Activated naive CD4-positive, alpha-beta T cell treated with anti-CD3 and anti-CD28 coated beads, Interleukin-2, amount 50 U/mL, for 16 hours (primary cell): ENCODE measurements around the gene WBP1L.
"Not testable (repeated sequence)": the region's sequence is repeated elsewhere in the genome, so short reads cannot be mapped to it uniquely, and the experiment has no call there.

Source experiments
- DNase-seq: peaks from one replicate; pipeline ENCODE4 v3.0.0-alpha.2; 2020

The WBP1L gene

GRCh38 chr10:102813017-102813541, 69.3 kb downstream of the WBP1L start:
- no peak for DNase-seq

- DNase-seq: no peak
Observed at GRCh38 chr10:102813734-102814452, 70.1 kb downstream of the WBP1L start.

GRCh38 chr10:102814453-102814871, 70.7 kb downstream of the WBP1L start:
- DNase-seq: no peak

GRCh38 chr10:102814873-102815661, 71.3 kb downstream of the WBP1L start:
- no peak for DNase-seq

- DNase-seq: no peak
Observed at GRCh38 chr10:102815790-102816549, 72.2 kb downstream of the WBP1L start.

- no peak for DNase-seq
Observed at GRCh38 chr10:102817175-102817574, 73.4 kb downstream of the WBP1L start.

- DNase-seq: no peak
Observed at GRCh38 chr10:102819054-102819453, 75.3 kb downstream of the WBP1L start.

- not testable (repeated sequence) for DNase-seq
Observed at GRCh38 chr10:102820008-102820407, 76.3 kb downstream of the WBP1L start.

GRCh38 chr10:102822222-102822621, 78.5 kb downstream of the WBP1L start:
- DNase-seq: no peak

GRCh38 chr10:102824664-102825063, 80.9 kb downstream of the WBP1L start:
- no peak for DNase-seq

GRCh38 chr10:102826148-102826796, 82.5 kb downstream of the WBP1L start:
- DNase-seq: no peak

- no peak for DNase-seq
Observed at GRCh38 chr10:102827597-102827975, 83.8 kb downstream of the WBP1L start.

- no peak for DNase-seq
Observed at GRCh38 chr10:102831322-102832071, 87.7 kb downstream of the WBP1L start.

- no peak for DNase-seq
Observed at GRCh38 chr10:102832248-102832647, 88.5 kb downstream of the WBP1L start.

- no peak for DNase-seq
Observed at GRCh38 chr10:102832987-102833386, 89.2 kb downstream of the WBP1L start.

- DNase-seq: no peak
Observed at GRCh38 chr10:102834143-102834542, 90.4 kb downstream of the WBP1L start.

GRCh38 chr10:102835007-102835482, 91.3 kb downstream of the WBP1L start:
- peak; percentile 75 for DNase-seq

- DNase-seq: no peak
Observed at GRCh38 chr10:102837230-102837721, 93.5 kb downstream of the WBP1L start, which contains the start of gene CYP17A1. Gene CYP17A1 (minus strand): TSS chr10:102837413. CDS start chr10:102837361, 52 bp downstream.

GRCh38 chr10:102838276-102838927, 94.7 kb downstream of the WBP1L start:
- DNase-seq: not testable (repeated sequence)

GRCh38 chr10:102841827-102842345, 98.1 kb downstream of the WBP1L start:
- DNase-seq: no peak

- DNase-seq: not testable (repeated sequence)
Observed at GRCh38 chr10:102843139-102843538, 99.4 kb downstream of the WBP1L start.
